Stomach (tissue), 4 donors: Measurements from ENCODE around the gene TPSB2.
"Not testable (repeated sequence)": the region's sequence is repeated elsewhere in the genome, so short reads cannot be mapped to it uniquely, and the experiment has no call there.

Experiments
- EP300 ChIP-seq: sonication (generic); formaldehyde crosslinking; IDR thresholded peaks from one replicate; pipeline ENCODE4 v1.6.1; 2017; ENCODE audit warnings: antibody characterized with exemption
- POLR2A ChIP-seq, 4 donors: fragments of 450-650 bp; IDR thresholded peaks; one replicate each; pipeline ENCODE4 v1.6.1; 2016; ENCODE audit warnings: antibody characterized with exemption in 4 of 4, control low read depth in 2 of 4, mild to moderate bottlenecking in 1 of 4, moderate library complexity in 1 of 4
- POLR2AphosphoS5 ChIP-seq, 3 donors: sonication (generic); formaldehyde crosslinking; IDR thresholded peaks; one replicate each; pipeline ENCODE4 v1.6.1; 2016; ENCODE audit warnings: antibody characterized with exemption in 3 of 3
- TF ChIP-seq, protein P1 (sequence below), 7 experiments: fragments of 450-650 bp in 4 of 7; fragments of 200-600 bp in 3 of 7; sonication (generic) in 3 of 7; IDR thresholded peaks; one replicate each; pipeline ENCODE4 v1.5.1; 2016 to 2019; ENCODE audit warnings: antibody characterized with exemption in 7 of 7, control low read depth in 2 of 7, mild to moderate bottlenecking in 1 of 7

DNA sequence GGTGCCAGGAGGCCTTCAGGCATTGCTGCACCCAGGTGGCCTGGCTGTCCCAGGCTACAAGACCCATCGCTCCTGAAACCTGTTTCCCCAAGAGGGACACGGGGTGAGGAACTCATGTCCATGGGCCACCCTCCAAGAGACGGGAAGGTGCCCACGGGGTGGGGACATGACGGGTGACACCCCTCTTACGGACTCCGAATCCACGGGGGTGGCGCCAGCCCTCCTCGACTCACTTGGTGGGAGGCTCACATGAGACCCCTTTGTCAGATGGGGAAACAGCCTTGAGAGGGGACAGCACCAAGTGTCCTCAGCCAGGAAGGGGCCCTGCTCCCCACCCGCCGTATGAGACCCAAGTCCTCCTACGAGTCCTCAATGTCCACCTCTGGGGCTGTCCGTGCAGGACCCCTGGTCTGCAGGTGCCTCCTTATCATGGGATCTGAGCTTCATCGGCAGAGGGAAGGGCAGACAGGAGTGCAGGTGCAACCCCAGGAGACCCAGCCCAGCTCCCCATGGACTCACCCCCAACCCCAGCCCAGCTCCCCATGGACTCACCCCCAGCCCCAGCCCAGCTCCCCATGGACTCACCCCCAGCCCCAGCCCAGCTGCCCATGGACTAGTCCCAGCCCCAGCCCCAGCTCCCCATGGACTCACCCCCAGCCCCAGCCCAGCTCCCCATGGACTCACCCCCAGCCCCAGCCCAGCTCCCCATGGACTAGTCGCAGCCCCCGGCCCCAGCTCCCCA is 658 bp upstream of the TPSB2 start:
- TF ChIP-seq, protein P1, sequence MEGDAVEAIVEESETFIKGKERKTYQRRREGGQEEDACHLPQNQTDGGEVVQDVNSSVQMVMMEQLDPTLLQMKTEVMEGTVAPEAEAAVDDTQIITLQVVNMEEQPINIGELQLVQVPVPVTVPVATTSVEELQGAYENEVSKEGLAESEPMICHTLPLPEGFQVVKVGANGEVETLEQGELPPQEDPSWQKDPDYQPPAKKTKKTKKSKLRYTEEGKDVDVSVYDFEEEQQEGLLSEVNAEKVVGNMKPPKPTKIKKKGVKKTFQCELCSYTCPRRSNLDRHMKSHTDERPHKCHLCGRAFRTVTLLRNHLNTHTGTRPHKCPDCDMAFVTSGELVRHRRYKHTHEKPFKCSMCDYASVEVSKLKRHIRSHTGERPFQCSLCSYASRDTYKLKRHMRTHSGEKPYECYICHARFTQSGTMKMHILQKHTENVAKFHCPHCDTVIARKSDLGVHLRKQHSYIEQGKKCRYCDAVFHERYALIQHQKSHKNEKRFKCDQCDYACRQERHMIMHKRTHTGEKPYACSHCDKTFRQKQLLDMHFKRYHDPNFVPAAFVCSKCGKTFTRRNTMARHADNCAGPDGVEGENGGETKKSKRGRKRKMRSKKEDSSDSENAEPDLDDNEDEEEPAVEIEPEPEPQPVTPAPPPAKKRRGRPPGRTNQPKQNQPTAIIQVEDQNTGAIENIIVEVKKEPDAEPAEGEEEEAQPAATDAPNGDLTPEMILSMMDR (IDR thresholded peaks at IDR 0.05), result not testable (repeated sequence)
- TF ChIP-seq POLR2A (IDR thresholded peaks at IDR 0.05); POLR2AphosphoS5 (IDR thresholded peaks at IDR 0.05); EP300: not testable (repeated sequence)
